MM.1S (cell line): ENCODE measurements around the gene POLRMT.

Experiments
- DNase-seq: peaks from one replicate; pipeline ENCODE4 v3.0.0-alpha.2; 2015
- H2AFZ ChIP-seq: fragments of 300-600 bp; sonication (generic); 2 replicates; pipeline ENCODE4 v1.6.0; 2016; ENCODE audit warnings: antibody characterized with exemption, low read length
- H3F3A ChIP-seq: fragments of 300-600 bp; sonication (generic); 2 replicates; pipeline ENCODE4 v1.6.1; 2016; ENCODE audit warnings: mild to moderate bottlenecking, antibody characterized with exemption, low read length, moderate library complexity, mixed read lengths; ENCODE audit not compliant: insufficient read depth
- H3K27ac ChIP-seq: fragments of 300-600 bp; sonication (generic); 2 replicates; pipeline ENCODE4 v1.5.1; 2016; ENCODE audit warnings: mild to moderate bottlenecking, low read length
- H3K27me3 ChIP-seq: fragments of 300-600 bp; sonication (generic); replicated peaks from 2 replicates; pipeline ENCODE4 v1.6.0; 2016; ENCODE audit warnings: low read length; ENCODE audit not compliant: insufficient read depth
- H3K36me3 ChIP-seq: fragments of 300-600 bp; sonication (generic); replicated peaks from 2 replicates; pipeline ENCODE4 v1.6.1; 2016; ENCODE audit warnings: mild to moderate bottlenecking, low read length, mixed read lengths; ENCODE audit not compliant: insufficient read depth
- H3K4me1 ChIP-seq: fragments of 300-600 bp; sonication (generic); 2 replicates; pipeline ENCODE4 v1.6.1; 2016; ENCODE audit warnings: low read length, mixed read lengths
- H3K4me2 ChIP-seq: fragments of 300-600 bp; sonication (generic); 2 replicates; pipeline ENCODE4 v1.6.0; 2016; ENCODE audit warnings: low read depth, low read length
- H3K4me3 ChIP-seq: fragments of 300-600 bp; sonication (generic); 2 replicates; pipeline ENCODE4 v1.5.1; 2016; ENCODE audit warnings: low read length, mixed read lengths
- H3K79me2 ChIP-seq: fragments of 300-600 bp; sonication (generic); 2 replicates; pipeline ENCODE4 v1.6.1; 2016; ENCODE audit warnings: mixed run types, low read length, mixed read lengths
- H3K9ac ChIP-seq: fragments of 300-600 bp; sonication (generic); 2 replicates; pipeline ENCODE4 v1.6.1; 2016; ENCODE audit warnings: low read length, mixed read lengths
- H3K9me2 ChIP-seq: fragments of 300-600 bp; sonication (generic); replicated peaks from 2 replicates; pipeline ENCODE4 v1.6.1; 2016; ENCODE audit warnings: mild to moderate bottlenecking, low read length, mixed read lengths; ENCODE audit not compliant: insufficient read depth
- H3K9me3 ChIP-seq: fragments of 300-600 bp; sonication (generic); replicated peaks from 2 replicates; pipeline ENCODE4 v1.6.1; 2016; ENCODE audit warnings: mild to moderate bottlenecking, low read length, mixed read lengths; ENCODE audit not compliant: insufficient read depth
- H4K20me1 ChIP-seq: fragments of 300-600 bp; sonication (generic); 2 replicates; pipeline ENCODE4 v1.6.1; 2016; ENCODE audit warnings: mild to moderate bottlenecking, low read length, moderate library complexity, mixed read lengths; ENCODE audit not compliant: insufficient read depth
- EZH2 ChIP-seq: fragments of 300-600 bp; sonication (generic); optimal IDR thresholded peaks from 2 replicates; pipeline ENCODE3; 2017; ENCODE audit warnings: low read depth, mild to moderate bottlenecking, antibody characterized with exemption, low read length, mixed read lengths
- EZH2phosphoT487 ChIP-seq: fragments of 300-600 bp; sonication (generic); IDR thresholded peaks from 2 replicates; pipeline ENCODE4 v1.6.1; 2018; ENCODE audit warnings: antibody characterized with exemption, low read length
- TF ChIP-seq, protein P1 (sequence below): fragments of 300-600 bp; sonication (generic); IDR thresholded peaks from 2 replicates; pipeline ENCODE4 v1.5.1; 2016; ENCODE audit warnings: antibody characterized with exemption, low read length, mixed read lengths

Gene POLRMT

DNA sequence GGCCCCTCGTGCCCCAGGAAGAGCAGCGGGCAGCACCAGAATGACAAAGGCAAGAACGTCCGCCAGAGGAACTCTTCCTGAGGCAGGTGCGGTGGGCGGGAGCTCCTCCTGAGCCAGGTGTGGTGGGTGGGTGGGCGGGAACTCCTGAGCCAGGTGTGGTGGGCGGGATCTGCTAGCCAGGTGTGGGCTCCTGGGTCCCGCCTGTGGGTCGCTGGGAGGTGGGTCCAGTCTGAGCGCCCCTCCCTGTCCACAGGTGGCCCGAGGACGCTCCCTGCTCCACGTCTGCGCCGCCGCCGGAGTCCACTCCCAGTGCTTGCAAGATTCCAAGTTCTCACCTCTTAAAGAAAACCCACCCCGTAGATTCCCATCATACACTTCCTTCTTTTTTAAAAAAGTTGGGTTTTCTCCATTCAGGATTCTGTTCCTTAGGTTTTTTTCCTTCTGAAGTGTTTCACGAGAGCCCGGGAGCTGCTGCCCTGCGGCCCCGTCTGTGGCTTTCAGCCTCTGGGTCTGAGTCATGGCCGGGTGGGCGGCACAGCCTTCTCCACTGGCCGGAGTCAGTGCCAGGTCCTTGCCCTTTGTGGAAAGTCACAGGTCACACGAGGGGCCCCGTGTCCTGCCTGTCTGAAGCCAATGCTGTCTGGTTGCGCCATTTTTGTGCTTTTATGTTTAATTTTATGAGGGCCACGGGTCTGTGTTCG is 50.7 kb downstream of the POLRMT start:
- H4K20me1 ChIP-seq = peaks cover 7% of the 10 kb centered on the region
- no peak for DNase-seq

DNA sequence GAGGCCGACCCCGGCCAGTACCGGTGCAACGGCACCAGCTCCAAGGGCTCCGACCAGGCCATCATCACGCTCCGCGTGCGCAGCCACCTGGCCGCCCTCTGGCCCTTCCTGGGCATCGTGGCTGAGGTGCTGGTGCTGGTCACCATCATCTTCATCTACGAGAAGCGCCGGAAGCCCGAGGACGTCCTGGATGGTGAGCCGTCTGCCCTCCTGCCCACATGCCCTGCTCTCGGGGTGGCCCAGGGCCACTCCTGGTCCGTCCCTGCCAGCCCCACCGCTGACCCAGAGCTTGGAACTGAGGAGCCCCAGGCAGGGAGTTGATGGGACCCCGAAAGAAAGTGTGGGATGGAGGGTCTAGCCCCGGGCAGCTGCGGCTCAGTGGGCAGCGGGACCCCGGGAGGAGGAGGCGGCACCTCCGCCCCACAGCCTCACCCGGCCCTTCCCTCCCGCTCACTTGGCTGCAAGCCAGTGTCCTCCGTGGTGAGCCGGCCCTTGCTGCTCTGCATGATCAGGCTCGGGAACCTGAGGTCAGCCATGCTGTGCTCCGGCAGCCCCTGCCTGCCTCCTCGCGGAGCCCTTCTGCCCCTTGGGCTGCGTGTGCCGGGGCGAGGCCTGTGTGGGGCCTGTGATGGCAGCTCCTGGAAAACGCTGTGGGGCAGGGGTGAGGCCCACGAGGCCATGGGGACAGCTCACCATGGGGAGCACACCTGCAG is 51.8 kb downstream of the POLRMT start:
- H2AFZ ChIP-seq = no peak overlapping the region
- H3K4me2 ChIP-seq = no peak overlapping the region
- TF ChIP-seq EZH2 = no peak
- TF ChIP-seq, protein P1, sequence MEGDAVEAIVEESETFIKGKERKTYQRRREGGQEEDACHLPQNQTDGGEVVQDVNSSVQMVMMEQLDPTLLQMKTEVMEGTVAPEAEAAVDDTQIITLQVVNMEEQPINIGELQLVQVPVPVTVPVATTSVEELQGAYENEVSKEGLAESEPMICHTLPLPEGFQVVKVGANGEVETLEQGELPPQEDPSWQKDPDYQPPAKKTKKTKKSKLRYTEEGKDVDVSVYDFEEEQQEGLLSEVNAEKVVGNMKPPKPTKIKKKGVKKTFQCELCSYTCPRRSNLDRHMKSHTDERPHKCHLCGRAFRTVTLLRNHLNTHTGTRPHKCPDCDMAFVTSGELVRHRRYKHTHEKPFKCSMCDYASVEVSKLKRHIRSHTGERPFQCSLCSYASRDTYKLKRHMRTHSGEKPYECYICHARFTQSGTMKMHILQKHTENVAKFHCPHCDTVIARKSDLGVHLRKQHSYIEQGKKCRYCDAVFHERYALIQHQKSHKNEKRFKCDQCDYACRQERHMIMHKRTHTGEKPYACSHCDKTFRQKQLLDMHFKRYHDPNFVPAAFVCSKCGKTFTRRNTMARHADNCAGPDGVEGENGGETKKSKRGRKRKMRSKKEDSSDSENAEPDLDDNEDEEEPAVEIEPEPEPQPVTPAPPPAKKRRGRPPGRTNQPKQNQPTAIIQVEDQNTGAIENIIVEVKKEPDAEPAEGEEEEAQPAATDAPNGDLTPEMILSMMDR = no peak
- no peak for TF ChIP-seq EZH2phosphoT487
- no peaks in the 10 kb centered on the region for H3K9me2 ChIP-seq
- H3K4me1 ChIP-seq = no peaks in the 10 kb centered on the region
- no peaks in the 10 kb centered on the region for H3F3A ChIP-seq
- DNase-seq = no peak
- H3K27ac ChIP-seq = no peak overlapping the region
- no peaks in the 10 kb centered on the region for H3K9me3 ChIP-seq
- peaks cover 4% of the 10 kb centered on the region; the same call in 1 of the 2 replicates for H3K36me3 ChIP-seq
- H4K20me1 ChIP-seq = peaks cover 12% of the 10 kb centered on the region
- H3K27me3 ChIP-seq = peaks cover 4% of the 10 kb centered on the region; the same call in 1 of the 2 replicates
- H3K9ac ChIP-seq = no peak overlapping the region
- H3K4me3 ChIP-seq = no peak overlapping the region
- peaks cover 40% of the 10 kb centered on the region for H3K79me2 ChIP-seq

More for the DNA sequence above, 50.7 kb downstream of the POLRMT start:
- Histone ChIP-seq H3K79me2 (peaks cover 29% of the 10 kb centered on the region), H3K36me3 (0 out of 2 replicates have a peak, but pooled peaks cover 4% of the 10 kb centered on the region), H3K27ac (no peak overlapping the region), H3F3A (no peaks in the 10 kb centered on the region), H2AFZ (no peak overlapping the region), H3K9me2 (no peaks in the 10 kb centered on the region), H3K4me3 (no peak overlapping the region), H3K9ac (no peak overlapping the region), H3K4me1 (no peaks in the 10 kb centered on the region), H3K27me3 (peaks cover 9% of the 10 kb centered on the region; the same call in 1 of the 2 replicates), H3K9me3 (no peaks in the 10 kb centered on the region), H3K4me2 (no peak overlapping the region)
- TF ChIP-seq EZH2phosphoT487 (no peak), EZH2 (no peak)
- TF ChIP-seq, protein P1 = no peak

DNA sequence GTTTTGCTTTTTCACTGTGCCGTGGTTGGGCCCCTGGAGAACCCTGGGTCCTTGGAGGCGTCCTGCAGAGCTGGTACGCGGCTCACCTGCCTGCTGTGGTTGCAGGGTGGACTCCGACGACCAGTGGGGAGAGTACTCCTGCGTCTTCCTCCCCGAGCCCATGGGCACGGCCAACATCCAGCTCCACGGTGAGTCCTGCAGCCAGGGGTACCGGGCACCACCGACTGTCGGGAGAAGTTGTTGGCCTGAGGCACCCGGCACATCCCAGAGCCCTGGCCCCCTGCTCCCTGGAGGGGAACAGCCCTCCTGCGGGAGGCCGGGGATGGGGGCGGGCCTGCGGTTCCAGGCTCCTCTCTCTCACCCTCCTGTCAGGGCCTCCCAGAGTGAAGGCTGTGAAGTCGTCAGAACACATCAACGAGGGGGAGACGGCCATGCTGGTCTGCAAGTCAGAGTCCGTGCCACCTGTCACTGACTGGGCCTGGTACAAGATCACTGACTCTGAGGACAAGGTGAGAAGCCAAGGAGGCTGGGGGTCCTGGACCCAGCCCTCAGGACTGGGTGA is 53.0 kb downstream of the POLRMT start:
- Histone ChIP-seq H3K4me1 (no peaks in the 10 kb centered on the region), H3K9ac (no peak overlapping the region), H3K27me3 (no peaks in the 10 kb centered on the region), H3K9me3 (no peaks in the 10 kb centered on the region), H3F3A (no peaks in the 10 kb centered on the region), H3K4me3 (no peak overlapping the region), H4K20me1 (peaks cover 19% of the 10 kb centered on the region), H3K9me2 (no peaks in the 10 kb centered on the region), H3K79me2 (peaks cover 51% of the 10 kb centered on the region), H2AFZ (no peak overlapping the region), H3K36me3 (peaks cover 4% of the 10 kb centered on the region; the same call in 1 of the 2 replicates), H3K27ac (no peak overlapping the region), H3K4me2 (no peak overlapping the region)
- DNase-seq = no peak
- TF ChIP-seq, protein P1 = no peak
- no peak for TF ChIP-seq EZH2
